ENCODE results near the gene CD47.

Gene CD47

GRCh38 chr3:108117241-108117775 lies 26.5 kb upstream of the CD47 start:
- no peak for TF ChIP-seq CTCF (IDR thresholded peaks at IDR 0.05; ENCODE audit: insufficient read depth, low read depth, low read length, missing control alignments)
- peak; percentile 58 for DNase-seq (ENCODE audit: low read depth)
- H3K4me3 ChIP-seq (ENCODE audit: low read length) = no peak overlapping the region

DNA sequence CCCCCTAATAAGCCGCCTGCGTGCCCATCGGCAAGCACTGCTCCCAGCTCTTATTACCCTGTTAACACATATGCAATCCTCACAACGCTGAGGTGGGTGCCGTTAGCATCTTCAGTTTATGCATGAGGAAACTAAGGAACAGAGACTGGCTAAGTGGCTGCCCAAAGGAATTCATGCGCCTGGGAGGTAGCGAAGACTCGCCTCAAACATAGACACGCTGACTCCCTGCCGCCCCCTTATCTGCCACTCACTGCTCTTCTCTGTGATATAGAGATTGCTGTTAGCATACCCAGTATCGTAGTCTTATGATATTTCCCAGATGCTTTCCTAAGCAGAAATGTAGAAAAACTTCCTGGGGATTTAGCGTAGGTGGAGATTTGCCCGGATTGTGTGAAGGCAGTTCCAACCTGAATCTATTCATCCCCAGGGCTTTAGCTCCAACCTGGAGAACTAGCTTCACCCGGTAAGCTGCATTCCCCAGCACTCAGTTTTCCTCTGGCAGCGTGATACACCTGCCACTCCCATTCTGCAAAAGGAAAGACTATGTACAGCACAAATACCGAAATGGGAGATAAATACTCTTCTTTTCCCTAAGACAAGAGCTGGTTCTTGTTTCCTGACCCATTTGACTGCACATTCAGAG lies 23.7 kb upstream of the CD47 start:
- peak; percentile 78 for DNase-seq (ENCODE audit: low read depth)
- no peak for TF ChIP-seq CTCF (IDR thresholded peaks at IDR 0.05; ENCODE audit: insufficient read depth, low read depth, low read length, missing control alignments)

DNA sequence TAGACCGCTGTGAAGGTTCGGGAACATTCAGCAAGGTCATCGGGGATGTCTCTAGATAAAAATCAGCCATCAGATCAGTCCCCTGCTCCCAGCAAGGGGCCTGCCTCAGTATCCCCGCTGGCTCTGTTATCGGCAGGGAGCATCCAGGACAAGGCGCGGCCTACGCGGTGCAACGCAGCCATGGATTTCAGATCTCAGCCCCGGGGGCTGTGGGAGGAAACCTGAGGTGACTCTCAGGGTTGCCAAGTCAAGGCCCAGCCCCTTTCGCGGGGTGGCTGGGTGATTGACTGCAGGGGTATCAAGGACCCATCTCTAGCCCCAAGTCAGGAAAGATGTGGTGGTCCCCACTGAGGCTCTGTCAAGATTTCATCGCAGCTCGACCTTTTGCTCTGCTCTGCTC lies 23.1 kb upstream of the CD47 start:
- no peak for TF ChIP-seq CTCF (IDR thresholded peaks at IDR 0.05; ENCODE audit: insufficient read depth, low read depth, low read length, missing control alignments)
- no peak for DNase-seq (ENCODE audit: low read depth)
- no peak overlapping the region for H3K4me3 ChIP-seq (ENCODE audit: low read length)

More for the DNA sequence above, 23.7 kb upstream of the CD47 start:
- no peak overlapping the region for H3K4me3 ChIP-seq (ENCODE audit: low read length)

- no peak for TF ChIP-seq CTCF (IDR thresholded peaks at IDR 0.05; ENCODE audit: insufficient read depth, low read depth, low read length, missing control alignments)
- DNase-seq (ENCODE audit: low read depth) = no peak
- H3K4me3 ChIP-seq (ENCODE audit: low read length) = no peak overlapping the region
These were observed 20.1 kb upstream of the CD47 start for GRCh38 chr3:108110934-108111333.

- no peak overlapping the region for H3K4me3 ChIP-seq (ENCODE audit: low read length)
- DNase-seq (ENCODE audit: low read depth) = no peak
- no peak for TF ChIP-seq CTCF (IDR thresholded peaks at IDR 0.05; ENCODE audit: insufficient read depth, low read depth, low read length, missing control alignments)
These were observed 17.6 kb upstream of the CD47 start for GRCh38 chr3:108108416-108108815.

- no peak overlapping the region for H3K4me3 ChIP-seq (ENCODE audit: low read length)
- TF ChIP-seq CTCF (IDR thresholded peaks at IDR 0.05; ENCODE audit: insufficient read depth, low read depth, low read length, missing control alignments) = no peak
- peak; percentile 50 for DNase-seq (ENCODE audit: low read depth)
These were observed 15.6 kb upstream of the CD47 start for GRCh38 chr3:108106449-108106848.

DNA sequence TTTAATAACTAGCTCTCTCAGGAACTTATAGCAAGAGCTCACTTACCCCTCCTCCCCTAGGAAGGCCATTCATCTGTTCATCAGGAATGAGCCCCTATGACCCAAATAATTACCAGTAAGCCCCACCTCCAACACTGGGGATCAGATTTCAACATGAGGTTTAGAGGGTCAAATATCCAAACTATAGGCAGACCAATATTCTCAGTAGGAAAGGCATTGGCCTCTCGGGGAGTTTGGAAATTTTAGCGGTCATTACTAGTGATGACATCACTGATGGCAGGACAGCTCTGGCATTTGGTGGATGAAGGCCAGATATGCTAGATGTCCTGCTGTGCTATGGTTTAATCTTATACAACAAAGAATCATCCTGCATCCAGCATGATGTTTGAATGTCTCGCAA lies 15.2 kb upstream of the CD47 start:
- H3K4me3 ChIP-seq (ENCODE audit: low read length) = no peak overlapping the region
- DNase-seq (ENCODE audit: low read depth) = no peak
- no peak for TF ChIP-seq CTCF (IDR thresholded peaks at IDR 0.05; ENCODE audit: insufficient read depth, low read depth, low read length, missing control alignments)

Measured in epithelial cell of esophagus (primary cell).